RCC 7860 (cell line): Measurements from ENCODE around the gene BTG3.

Experiments
- DNase-seq: peaks from one replicate; pipeline ENCODE4 v3.0.0-alpha.2; 2015; ENCODE audit warnings: low spot score
- FAIRE-seq: peaks from 2 replicates; lab custom pipeline; 2012; peaks lifted over from hg19 to GRCh38; lab: Jason Lieb, UNC

The BTG3 gene, protein sequence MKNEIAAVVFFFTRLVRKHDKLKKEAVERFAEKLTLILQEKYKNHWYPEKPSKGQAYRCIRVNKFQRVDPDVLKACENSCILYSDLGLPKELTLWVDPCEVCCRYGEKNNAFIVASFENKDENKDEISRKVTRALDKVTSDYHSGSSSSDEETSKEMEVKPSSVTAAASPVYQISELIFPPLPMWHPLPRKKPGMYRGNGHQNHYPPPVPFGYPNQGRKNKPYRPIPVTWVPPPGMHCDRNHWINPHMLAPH

DNA sequence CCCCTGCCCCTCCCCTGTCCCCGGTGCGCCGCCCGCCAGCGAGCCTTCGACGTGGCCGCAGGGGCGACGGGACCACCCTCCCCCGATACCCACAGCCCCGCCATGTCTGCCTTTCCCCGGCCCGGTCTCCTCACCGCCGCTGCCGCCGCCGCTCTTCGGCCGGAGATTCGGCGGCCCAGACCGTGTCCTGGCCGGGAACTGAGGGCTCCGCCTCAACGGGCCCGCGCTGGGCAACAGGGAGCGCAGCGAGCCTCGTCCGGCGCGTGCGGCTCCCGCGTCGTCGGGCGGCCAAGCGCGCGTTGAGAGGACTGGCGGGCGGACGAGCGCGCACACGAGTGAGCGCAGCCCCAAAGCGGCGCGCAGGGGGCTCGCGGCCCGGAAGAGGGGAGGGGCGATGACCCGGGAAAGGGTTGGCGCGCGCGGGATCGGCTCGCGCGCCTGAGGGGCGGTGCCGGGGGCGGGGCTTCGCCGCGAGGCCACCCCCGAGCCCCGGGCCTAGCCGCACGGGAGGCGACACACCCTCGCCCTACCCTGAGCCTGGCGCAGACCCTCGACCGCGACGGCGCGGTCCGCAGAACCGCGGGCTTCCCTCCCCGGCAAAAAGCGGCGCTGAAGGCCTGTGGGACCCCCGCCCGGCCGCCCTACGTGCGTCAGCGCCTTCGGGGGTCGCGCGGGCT lies at the start of gene BTG3:
TSS of gene BTG3 (minus strand) at position 337 of the 677 bp plus-strand sequence. CDS start 3,757 bp downstream, outside the sequence.
- no peak for FAIRE-seq

DNA sequence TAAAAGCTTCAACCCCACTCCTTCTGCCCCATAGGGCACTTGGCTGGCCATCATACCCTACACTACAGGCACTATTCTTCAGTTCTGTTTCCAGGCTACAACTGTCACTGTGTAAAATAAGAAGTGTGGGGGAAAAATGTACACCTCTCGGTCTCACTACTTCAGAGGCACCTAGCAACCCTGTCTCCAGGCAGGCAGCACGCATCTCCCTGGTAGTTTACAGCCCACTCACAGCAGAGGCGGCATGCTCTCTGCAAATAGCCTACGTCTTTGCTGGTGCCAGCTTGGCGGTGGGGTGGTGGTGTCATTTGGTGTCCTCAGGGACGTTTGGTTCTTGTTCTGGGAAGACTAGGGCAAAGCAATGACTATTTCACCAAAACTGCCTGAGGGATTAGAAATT lies 48.2 kb upstream of the BTG3 start:
- FAIRE-seq, result no peak
- no peak for DNase-seq

More for the DNA sequence above, at the start of gene BTG3:
- DNase-seq, result peak; percentile 62

DNA sequence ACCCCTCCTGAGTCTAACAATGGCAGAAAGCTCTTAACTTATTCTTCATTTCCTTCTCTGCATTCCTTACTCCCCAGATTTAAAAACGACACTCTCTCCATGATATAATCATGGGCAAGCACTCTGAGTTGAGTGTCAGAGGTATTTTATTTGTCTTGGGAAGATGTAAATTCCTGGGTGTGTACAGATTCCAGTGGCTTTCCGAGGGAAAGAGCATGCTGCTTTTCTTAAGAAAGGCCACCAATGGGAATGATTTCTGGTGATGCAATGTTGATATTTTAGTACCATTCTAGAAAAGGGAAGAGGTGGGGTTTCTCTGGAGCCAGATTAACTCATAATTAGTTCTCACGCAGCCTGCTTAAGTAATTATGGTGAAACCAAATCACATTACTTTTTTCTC lies 47.8 kb upstream of the BTG3 start:
- DNase-seq (no peak), FAIRE-seq (no peak)

DNA sequence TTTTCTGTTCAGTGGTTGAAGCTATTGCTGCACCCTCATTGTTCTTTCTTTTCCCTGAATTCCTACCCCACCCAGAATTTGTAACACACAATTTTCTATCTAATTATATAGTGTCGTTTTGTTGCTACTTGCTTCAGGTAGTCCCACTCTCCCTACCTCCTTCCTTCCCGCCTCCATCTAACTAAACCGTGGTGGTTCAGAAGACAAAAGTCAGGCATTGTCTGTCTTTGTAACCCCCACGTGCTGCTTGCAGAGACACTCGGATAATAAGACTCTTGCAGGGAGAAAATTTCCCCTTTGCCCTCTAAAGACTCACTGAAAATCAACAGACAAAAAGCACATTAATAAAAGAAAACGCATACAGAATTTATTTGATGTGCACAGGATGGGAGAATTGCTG lies 46.2 kb upstream of the BTG3 start:
- FAIRE-seq, result no peak
- no peak for DNase-seq

DNA sequence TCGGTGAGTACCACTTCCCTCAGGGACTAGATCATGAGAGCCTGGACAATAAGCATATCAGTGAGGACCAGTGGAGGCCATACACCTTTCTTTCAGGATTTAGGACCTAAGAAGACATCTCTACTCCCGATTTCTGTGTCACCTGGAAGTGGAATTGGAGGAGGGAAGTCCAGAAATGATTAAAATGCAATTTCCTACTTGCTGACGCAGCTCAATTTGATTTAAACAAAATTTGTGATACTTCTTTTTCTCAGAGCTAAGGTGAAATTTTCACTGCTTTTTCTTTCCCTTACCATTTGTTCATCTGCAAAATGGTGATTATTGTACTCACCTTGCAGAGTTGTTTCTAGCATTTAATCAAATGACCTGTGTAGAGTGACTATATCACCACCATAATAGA lies 38.8 kb upstream of the BTG3 start:
- FAIRE-seq (no peak), DNase-seq (no peak)

DNA sequence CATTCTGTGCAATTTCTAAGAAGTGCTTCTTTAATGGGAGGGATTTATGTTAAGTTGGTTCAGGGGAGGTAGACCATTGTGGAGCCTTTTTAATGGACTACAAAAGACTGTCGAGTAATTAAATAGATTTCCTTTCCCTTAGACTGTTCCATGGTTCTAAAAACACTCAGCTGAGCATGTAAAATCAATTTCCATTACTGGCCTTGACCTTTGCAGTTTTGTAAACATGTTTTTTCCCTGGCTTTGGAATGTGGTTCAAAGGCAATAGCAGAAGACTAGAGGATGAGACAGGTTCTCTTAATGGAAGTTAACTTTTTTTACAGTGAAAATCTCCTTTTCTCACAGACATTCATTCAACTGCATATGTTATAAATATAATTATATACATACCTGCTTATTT lies 37.6 kb upstream of the BTG3 start:
- no peak for DNase-seq

DNA sequence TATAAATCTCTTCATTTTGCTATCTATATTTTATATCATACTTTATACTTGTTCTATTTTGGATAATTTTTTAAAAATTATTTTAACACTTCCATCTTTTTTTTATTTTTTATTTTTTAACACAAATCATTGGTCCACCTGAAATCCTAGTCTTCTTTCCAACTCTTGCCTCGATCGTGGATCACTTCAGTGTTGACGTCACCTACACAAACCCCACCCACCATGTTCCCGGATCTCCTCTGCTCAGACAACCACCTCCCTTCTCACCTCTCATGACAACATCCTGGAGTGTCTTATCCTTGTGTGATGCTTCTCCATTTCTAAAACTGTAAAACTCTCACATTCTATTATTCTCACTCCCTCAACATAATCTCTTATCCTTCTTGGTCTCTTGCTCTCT lies 34.1 kb upstream of the BTG3 start:
- DNase-seq (no peak), FAIRE-seq (no peak)

More for the DNA sequence above, 37.6 kb upstream of the BTG3 start:
- FAIRE-seq, result no peak

DNA sequence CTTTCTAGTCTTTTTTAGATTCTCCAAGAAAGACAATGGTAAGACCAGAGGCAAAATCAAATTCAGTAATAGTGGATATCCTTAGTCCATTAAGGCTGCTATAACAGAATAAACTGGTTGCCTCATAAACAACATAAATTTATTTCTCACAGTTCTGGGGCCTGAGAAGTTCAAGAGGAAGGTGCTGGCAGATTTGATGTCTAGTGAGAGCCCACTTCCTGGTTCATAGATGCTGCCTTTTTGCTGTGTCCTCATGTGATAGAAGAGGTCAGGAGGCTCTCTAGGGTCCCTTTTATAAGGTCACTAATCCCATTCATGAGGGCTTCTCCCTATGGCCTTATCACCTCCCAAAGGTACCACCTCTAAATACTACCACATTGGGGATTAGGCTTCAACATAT lies 31.5 kb upstream of the BTG3 start:
- no peak for DNase-seq
- FAIRE-seq, result no peak

DNA sequence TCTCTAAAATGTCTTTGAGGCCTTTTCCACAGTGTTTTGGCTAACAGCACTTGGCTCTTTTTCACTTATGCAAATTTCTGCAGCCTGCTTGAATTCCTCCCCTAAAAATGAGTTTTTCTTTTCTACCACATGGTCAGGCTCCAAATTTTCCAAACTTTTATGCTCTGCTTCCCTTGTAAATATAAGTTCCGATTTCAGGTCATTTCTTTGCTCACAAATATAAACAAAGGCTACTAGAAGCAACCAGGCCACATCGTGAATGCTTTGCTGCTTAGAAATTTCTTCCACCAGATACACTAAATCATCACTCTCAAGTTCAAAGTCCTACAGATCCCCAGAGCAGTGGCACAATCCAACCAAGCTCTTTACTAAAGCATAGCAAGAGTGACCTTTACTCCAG lies 28.1 kb upstream of the BTG3 start:
- DNase-seq (no peak), FAIRE-seq (no peak)

DNA sequence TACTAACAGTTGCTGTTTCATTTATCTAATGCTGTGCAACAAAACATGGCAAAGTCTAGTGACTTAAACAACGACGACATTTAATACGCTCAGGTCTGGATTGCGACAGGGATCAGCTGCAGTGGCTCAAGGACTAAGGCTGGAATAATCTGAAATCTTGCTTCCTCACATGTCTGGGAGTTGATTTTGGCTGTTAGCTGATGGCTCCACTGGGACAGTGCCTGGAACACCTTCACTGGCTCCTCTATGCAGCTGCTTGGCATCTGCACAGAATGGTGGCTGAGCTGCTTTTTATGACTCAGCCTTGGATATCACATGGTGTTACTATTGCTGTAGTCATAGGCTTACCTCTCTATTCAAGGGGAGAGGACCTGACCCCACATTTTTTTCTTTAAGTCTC lies 24.0 kb upstream of the BTG3 start:
- DNase-seq, result no peak
- no peak for FAIRE-seq

DNA sequence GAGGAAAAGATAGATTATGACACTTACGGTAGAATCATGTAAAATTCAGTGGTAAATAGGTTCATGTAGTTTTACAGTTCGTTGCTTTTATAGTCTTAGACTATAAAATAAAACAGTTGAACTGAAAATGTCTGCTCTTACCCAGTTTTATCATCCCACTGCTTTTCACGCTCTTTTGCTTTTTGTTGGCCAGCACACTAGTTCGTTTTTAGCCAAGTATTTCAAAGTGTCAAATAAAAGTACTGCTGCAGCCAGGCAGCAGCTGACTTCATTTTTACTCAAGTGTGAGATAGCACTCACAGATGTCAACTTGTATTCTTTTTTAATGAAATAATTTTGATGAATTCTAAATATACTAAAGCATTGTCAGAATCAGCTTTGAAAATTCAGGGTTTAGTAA lies 18.5 kb upstream of the BTG3 start:
- FAIRE-seq (no peak), DNase-seq (no peak)

DNA sequence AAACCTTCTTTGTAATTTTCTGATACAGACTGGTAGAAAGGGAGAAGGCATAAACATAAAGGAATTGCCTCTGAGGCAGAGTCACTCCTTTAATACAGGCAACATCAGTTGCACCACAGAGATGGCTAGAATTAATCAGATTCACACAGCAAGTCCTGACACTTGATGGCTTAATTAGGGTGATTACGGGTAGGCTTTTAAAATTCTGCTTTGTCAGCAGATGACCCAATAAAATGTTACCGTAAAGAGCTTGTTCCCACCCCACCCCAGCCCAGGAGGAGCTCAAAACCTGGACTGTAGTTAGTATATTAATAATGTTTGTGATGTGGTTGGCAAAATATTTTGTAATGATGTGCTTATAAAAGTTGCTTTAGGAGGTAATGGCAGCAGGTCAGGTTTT lies 9.3 kb upstream of the BTG3 start:
- FAIRE-seq, result no peak
- no peak for DNase-seq

DNA sequence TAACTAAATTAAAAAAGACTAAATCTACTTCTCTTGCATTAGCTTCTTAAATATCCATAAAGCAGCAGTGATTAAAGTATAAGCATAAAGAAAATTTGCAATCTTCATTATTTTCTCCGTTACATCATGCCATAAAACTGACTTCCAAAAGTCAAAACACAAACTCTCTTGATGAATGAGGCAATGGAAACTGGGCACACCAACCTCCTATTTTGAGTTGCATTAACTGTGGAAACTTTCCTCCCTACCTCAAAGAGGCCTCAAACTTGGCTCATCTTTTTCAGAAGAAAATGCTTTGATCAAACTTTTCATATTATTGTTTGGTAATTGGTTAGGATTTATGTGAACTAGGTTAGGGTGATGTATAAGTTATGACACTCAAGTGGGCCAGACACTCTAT lies 4.1 kb upstream of the BTG3 start:
- FAIRE-seq (no peak), DNase-seq (no peak)

DNA sequence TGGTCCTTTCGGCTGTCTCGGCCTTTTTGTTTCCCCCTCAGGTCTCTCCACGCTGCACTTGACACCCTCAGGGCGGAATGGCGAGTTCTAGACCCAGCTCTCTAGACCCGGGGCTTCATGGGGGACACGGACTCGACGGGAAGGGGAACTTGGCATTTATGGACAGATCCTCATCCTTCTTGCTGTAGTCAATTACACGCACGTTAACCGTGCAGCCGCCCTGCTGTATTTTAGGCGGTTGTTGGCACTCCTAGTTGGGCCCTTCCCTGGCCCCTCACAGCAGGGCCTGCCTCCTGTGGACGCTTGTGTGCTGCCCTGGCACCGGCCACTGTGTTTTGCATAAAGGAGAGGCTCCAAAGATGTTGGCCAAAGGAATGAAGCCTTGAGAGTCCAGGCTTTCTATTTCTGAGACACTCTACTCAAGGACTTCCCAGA lies 558 bp upstream of the BTG3 start:
- no peak for DNase-seq
- no peak for FAIRE-seq

DNA sequence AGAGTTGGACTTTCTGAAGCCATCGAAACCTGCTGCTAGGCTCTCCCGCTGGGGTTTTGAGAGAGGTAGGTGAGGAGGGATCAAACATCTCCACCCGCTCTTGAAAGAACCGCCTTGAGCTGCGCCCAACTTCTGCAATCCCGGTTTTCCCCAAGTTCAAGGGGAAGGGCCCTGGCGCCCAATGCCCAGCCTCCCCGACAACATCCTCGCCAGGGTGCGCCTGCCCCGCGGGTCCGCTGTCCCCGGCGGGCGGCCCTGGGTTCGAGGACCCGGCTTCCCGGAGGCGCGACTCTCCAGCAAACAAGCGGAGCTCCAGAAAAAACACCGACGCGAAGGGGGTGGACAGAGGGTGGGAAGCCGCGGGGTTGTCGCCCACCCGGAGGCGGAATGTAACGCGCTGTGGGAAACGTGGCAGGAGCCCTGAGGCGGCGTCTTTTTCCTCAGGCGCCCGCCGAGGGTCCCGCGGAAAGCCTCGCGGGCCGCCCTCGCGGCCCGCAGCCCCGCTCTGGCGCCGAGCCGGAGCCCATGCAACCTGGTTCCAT lies 607 bp downstream of the BTG3 start:
- DNase-seq (no peak), FAIRE-seq (no peak)

DNA sequence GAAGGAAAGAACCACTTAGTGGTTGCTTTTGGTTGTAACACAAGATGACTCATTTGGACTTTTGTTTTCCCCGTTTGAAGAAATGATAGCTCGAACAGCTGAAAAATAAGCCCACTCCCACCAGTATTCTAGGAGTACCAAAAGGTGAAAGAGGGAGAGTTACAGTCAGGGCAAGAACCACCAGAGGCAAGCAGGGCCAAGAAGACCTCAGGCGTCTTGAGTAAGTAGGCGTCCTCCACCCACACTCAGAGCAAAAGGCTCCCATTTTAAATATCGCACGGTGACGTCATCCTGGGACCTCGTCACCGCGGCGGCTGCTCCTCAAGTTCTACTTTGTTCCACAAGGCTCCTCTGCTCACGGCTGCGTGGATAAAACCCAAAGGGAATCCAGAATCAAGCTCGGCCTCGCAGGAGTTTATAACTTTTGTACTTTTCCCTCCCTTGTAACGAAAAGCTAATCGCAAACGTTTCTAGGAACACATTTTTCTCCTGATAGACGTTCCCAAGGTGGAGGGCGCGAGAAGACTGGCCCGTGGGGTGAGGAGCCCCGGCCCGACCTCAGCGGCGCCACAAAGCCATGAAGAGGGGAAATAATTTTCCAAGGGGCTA lies 1.2 kb downstream of the BTG3 start:
- FAIRE-seq (no peak), DNase-seq (peak; percentile 65)

DNA sequence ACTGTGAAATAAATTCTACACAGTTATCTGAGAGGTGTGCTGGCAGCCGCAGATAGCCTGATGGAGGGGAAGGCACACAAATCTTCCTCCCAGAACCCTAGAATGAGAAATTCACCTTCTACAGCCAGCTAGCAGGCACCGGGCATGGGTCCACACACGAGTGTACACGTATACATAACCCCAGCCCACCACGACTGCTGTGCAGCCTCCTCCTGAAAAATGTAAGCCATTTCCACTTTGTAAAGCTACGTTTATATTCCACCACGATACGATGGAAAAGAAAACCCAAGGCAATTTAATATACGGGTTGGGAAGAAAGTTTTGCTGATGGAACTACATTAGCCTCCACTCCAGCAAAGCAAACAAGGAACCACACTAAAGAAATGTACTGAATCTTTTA lies 1.8 kb downstream of the BTG3 start:
- no peak for DNase-seq
- FAIRE-seq, result no peak

DNA sequence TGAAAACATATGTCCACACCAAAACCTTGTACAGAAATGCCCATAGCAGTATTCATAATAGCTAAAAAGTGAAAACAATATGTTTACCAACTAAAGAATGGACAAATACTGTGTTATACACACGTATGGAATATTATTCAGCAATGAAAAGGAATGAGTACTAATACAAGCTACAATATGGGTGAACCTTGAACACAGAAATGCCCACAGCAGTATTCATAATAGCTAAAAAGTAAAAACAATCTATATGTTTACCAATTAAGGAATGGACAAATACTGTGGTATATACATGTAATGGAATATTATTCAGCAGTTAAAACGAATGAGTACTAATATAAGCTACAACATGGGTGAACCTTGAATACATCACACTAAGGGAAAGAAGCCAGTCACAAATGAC lies 3.0 kb downstream of the BTG3 start:
- DNase-seq, result no peak

DNA sequence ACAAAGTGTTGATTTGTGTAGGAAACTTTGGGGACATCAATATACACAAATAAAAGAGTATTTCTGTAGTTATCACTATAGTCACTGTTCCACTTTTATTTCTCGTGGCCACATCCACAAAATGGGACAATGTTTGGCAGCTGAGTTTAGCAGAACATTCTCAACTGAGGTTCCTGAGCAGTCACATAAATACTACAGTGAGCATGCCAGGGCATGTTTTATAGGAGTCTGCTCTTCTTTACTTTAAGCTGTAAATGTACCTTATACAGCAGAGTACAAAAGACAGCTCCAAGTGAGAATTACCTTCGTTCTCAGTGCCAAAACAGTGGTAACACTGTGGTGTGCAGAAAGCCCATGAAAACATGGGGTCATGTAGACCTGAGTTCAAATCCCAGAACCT lies 5.0 kb downstream of the BTG3 start:
- FAIRE-seq (no peak), DNase-seq (no peak)

More for the DNA sequence above, 3.0 kb downstream of the BTG3 start:
- no peak for FAIRE-seq

DNA sequence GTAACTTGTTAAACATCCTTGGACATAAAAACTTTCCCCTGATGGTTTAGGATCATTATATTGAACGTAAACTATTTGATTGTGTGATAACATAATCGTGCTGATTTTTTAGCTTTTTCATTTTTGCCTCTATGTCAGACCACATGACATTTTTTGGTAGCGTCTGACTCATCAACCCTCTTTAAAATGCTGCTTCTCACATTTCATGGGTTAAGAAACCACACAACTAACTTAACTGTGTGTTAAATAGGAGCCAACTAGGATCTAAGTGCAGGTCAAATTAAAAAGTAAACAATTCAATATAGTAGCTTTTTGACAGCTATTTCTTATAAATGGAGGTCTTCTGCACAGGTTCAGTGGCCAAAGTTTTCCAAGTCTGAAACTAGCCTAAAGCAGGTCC lies 9.8 kb downstream of the BTG3 start:
- no peak for FAIRE-seq
- no peak for DNase-seq

DNA sequence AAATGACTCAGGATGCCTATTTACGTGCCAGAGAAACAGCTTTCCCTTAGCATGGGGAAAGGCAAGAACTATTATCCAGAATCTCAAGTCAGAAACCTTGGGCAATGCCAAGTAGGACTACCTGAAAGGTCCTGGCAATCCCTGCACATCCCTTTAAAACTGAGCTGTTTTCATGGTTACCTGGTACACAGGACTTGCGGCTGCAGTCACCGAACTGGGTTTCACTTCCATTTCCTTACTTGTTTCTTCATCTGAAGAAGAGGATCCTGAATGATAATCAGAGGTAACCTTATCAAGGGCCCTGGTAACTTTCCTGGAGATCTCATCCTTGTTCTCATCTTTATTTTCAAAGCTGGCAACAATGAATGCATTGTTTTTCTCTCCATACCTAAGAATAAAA lies 14.3 kb downstream of the BTG3 start:
- DNase-seq, result no peak
- no peak for FAIRE-seq

DNA sequence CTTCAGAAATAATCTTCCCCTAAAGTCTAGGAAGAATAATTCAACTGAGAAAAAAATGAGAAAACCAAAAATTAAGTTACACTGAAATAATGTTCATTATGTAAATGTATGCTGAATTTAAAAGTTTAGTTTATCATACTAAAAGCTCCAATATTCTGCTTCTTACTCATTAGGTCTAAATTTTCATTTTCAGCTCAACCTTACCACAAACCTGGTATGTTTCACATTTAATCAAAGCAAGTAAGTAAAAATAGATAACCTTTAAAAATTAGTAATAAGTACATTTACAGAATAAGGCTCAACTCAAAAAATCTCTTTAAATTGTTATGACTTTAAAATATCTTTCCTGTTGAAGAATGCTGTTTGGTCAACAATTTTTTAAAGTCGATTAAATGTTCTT lies 15.0 kb downstream of the BTG3 start:
- DNase-seq (no peak), FAIRE-seq (peak; percentile 4)
